Astrocyte of the spinal cord (primary cell): ENCODE measurements around the gene TUBA4A.

Experiments used
- DNase-seq: peaks from one replicate; pipeline ENCODE4 v3.0.0; 2011; ENCODE audit warnings: low read depth, low spot score
- H3K4me3 ChIP-seq: 2 replicates; pipeline ENCODE4 v1.5.1; 2011; ENCODE audit warnings: low read depth, mild to moderate bottlenecking, low read length, moderate library complexity
- in situ Hi-C: cut with HindIII; loops from 2 replicates; pipeline ENCODE4 v1.10.0; 2017; ENCODE audit warnings: low sequenced_read_pairs
- TF ChIP-seq, protein P1 (sequence below): IDR thresholded peaks from 2 replicates; pipeline ENCODE4 v1.5.1; 2012; ENCODE audit warnings: low read depth, mild to moderate bottlenecking, low read length, inconsistent platforms

Gene TUBA4A

DNA sequence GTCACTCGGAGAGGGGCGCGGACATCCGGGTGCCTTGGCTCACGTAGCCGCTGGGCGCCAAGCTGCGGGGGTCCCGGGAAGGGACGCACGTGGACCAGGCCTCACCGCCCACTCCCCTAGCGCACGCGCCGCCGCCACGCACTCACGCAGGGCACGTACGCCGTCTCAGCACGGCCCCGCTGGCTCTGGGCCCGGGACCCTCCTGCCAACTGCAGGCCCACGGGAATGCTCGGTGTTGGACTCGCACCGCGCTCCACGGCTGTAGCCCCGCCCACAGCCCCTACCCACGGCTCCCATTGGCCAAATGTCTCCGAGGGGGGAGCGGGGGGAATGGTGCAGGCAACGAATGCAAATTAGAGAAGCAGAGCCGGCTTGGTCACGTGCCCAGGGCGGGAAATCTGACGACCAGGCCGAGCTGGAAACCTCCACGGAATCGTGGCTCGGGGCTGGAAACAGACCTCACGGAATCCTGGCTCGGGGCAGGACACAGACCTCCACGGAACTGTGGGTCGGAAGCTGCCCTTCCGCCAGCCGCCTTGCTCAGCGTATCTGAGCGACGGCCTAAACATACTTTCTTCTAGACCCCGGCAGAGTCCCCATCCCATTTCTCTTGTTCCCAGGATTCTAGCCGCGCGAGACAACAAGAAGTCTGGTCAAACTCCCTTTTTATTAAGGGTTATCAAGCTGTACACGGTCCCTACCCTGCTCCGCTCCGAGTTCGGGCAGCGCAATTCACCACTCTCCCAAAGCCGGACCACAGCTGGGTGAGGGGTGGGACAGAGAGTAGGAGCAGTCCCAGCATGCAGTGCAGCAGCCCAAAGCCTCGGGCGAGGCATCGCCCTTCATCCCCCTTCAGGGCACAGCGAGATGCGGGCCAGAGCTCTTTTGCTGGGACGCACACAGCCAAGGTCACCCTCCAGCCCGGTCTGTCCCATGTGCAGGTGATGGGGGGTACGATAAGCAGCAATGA, 34.7 kb downstream of the TUBA4A start, which contains the start of gene ABCB6:
ABCB6 (minus strand) TSS at position 227 of the 970 bp plus-strand sequence. CDS start 285 bp downstream, outside the sequence.
- H3K4me3 ChIP-seq: peak within 1 kb of the TSS; percentile 48
- DNase-seq: peak; percentile 94
- in situ Hi-C loops: no loop called here
- TF ChIP-seq, protein P1, sequence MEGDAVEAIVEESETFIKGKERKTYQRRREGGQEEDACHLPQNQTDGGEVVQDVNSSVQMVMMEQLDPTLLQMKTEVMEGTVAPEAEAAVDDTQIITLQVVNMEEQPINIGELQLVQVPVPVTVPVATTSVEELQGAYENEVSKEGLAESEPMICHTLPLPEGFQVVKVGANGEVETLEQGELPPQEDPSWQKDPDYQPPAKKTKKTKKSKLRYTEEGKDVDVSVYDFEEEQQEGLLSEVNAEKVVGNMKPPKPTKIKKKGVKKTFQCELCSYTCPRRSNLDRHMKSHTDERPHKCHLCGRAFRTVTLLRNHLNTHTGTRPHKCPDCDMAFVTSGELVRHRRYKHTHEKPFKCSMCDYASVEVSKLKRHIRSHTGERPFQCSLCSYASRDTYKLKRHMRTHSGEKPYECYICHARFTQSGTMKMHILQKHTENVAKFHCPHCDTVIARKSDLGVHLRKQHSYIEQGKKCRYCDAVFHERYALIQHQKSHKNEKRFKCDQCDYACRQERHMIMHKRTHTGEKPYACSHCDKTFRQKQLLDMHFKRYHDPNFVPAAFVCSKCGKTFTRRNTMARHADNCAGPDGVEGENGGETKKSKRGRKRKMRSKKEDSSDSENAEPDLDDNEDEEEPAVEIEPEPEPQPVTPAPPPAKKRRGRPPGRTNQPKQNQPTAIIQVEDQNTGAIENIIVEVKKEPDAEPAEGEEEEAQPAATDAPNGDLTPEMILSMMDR: no peak

DNA sequence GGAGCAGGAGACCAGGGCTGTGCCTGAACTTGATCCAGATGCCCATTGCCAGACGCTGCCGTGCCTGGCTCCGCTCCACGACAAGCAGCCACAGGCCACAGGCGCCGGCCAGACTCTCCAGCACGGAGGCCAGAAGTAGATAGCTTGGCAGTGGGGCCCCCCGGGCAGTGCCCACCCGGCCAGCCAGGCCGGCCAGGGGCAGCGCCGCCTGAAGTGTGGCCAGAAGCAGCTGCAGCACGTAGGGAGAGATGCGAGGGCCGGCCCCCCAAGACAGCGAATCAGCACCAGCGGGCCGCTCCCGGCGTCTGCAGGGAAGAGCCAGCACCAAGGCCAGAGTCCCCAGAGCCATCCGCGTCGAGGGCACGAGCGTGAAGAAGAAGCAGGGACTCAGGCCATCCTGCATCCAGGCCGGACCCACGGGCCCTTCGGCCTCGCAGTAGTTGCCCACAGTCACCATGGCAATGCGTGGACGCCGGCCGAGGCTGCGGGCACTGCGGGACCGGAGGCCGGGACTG, 35.4 kb downstream of the TUBA4A start:
- in situ Hi-C loops: no loop called here
- peak; percentile 80 for DNase-seq
- H3K4me3 ChIP-seq: peak overlapping the region; percentile 48
- TF ChIP-seq, protein P1: no peak

- in situ Hi-C loops: no loop called here
- TF ChIP-seq, protein P1: no peak
- no peak for DNase-seq
- no peak overlapping the region for H3K4me3 ChIP-seq
Measured at GRCh38 chr2:219216535-219216915, 37.2 kb downstream of the TUBA4A start.

- no peak for DNase-seq
- TF ChIP-seq, protein P1: no peak
- H3K4me3 ChIP-seq: no peak overlapping the region
- in situ Hi-C loops: no loop called here
Measured at GRCh38 chr2:219215871-219216534, 37.7 kb downstream of the TUBA4A start.

- in situ Hi-C loops: no loop called here
- TF ChIP-seq, protein P1: no peak
- H3K4me3 ChIP-seq: no peak overlapping the region
- no peak for DNase-seq
Measured at GRCh38 chr2:219214786-219215185, 38.9 kb downstream of the TUBA4A start.

DNA sequence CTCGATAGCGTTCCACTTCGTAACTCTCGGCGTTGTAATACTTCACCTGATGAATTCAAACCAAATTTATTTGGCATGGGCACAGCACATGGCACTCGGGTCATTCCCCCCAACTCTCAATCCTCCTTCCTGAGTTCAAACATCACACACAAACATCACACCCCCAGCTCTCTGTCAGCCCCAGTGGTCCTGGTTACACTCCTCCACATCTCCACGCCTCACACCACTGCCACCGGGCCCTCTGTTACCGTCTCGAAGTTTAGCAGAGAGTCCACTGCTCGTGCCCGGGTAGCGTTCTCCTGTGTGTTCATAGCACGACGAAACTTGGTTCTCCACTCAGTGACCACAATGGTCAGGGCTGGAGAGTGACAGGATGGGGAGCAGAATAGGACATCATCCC, 39.6 kb downstream of the TUBA4A start:
- TF ChIP-seq, protein P1: no peak
- in situ Hi-C loops: no loop called here
- DNase-seq: no peak
- no peak overlapping the region for H3K4me3 ChIP-seq
